SH-SY5Y (cell line): ENCODE results near the gene MALSU1.

Experiments used
- GATA2 ChIP-seq: IDR thresholded peaks from 2 replicates; pipeline ENCODE4 v1.6.1; 2011; ENCODE audit warnings: mild to moderate bottlenecking, low read depth, low read length
- GATA3 ChIP-seq: IDR thresholded peaks from 2 replicates; pipeline ENCODE4 v1.6.1; 2011; ENCODE audit warnings: low read depth, mild to moderate bottlenecking, low read length, moderate library complexity

The MALSU1 gene

GRCh38 chr7:23298141-23298881 lies 828 bp upstream of the MALSU1 start:
- TF ChIP-seq GATA2, result no peak
- no peak for TF ChIP-seq GATA3

- TF ChIP-seq GATA3 (no peak), GATA2 (no peak)
Measured at GRCh38 chr7:23299770-23300300, 696 bp downstream of the MALSU1 start.

- TF ChIP-seq GATA2, result no peak
- no peak for TF ChIP-seq GATA3
Measured at GRCh38 chr7:23306936-23307521, 7.9 kb downstream of the MALSU1 start.

GRCh38 chr7:23308754-23309153 lies 9.6 kb downstream of the MALSU1 start:
- TF ChIP-seq GATA2 (no peak), GATA3 (no peak)

GRCh38 chr7:23315366-23315765 lies 16.2 kb downstream of the MALSU1 start:
- TF ChIP-seq GATA2 (no peak), GATA3 (no peak)

GRCh38 chr7:23331132-23331531 lies 32.0 kb downstream of the MALSU1 start:
- TF ChIP-seq GATA2, result no peak
- TF ChIP-seq GATA3, result no peak

GRCh38 chr7:23332193-23332592 lies 33.1 kb downstream of the MALSU1 start:
- TF ChIP-seq GATA2 (no peak), GATA3 (no peak)

GRCh38 chr7:23332910-23333612 lies 33.9 kb downstream of the MALSU1 start:
- no peak for TF ChIP-seq GATA2
- TF ChIP-seq GATA3, result no peak

- no peak for TF ChIP-seq GATA3
- no peak for TF ChIP-seq GATA2
Measured at GRCh38 chr7:23333671-23334246, 34.6 kb downstream of the MALSU1 start.

GRCh38 chr7:23334482-23335056 lies 35.4 kb downstream of the MALSU1 start:
- TF ChIP-seq GATA2 (no peak), GATA3 (no peak)

GRCh38 chr7:23335136-23335535 lies 36.0 kb downstream of the MALSU1 start:
- TF ChIP-seq GATA3 (no peak), GATA2 (no peak)

- TF ChIP-seq GATA2 (no peak), GATA3 (no peak)
Measured at GRCh38 chr7:23335621-23336020, 36.5 kb downstream of the MALSU1 start.

- no peak for TF ChIP-seq GATA3
- no peak for TF ChIP-seq GATA2
Measured at GRCh38 chr7:23336086-23336485, 36.9 kb downstream of the MALSU1 start.

- no peak for TF ChIP-seq GATA2
- no peak for TF ChIP-seq GATA3
Measured at GRCh38 chr7:23336799-23337283, 37.7 kb downstream of the MALSU1 start.

- TF ChIP-seq GATA2, result no peak
- no peak for TF ChIP-seq GATA3
Measured at GRCh38 chr7:23337374-23337773, 38.2 kb downstream of the MALSU1 start.
